HepG2 (cell line): ENCODE measurements around the gene PTPRH. TPM values are rescaled to one million over a fixed set of nuclear protein-coding genes. Genes with fewer than 3 reads are reported as not detected.
A peak's percentile ranks its signal among the peaks of the same experiment; 100 is the strongest.

ENCODE experiments used
- FOXP1 ChIP-seq, 2 experiments: fragments of 450-650 bp in 1 of 2; IDR thresholded peaks; 2 replicates each; pipeline ENCODE4 v1.6.1; 2017 to 2018; ENCODE audit warnings: antibody characterized with exemption in 1 of 2
- JUNB ChIP-seq: sonication (generic); formaldehyde crosslinking; IDR thresholded peaks from 2 replicates; pipeline ENCODE4 v1.8.0; 2022; ENCODE audit warnings: missing genetic modification reagents, mild to moderate bottlenecking, borderline replicate concordance
- KMT2B ChIP-seq: IDR thresholded peaks from 2 replicates; pipeline ENCODE4 v1.6.1; 2016; ENCODE audit warnings: missing genetic modification reagents, missing compliant biosample characterization
- MAZ ChIP-seq, 2 experiments: sonication (generic) in 1 of 2; formaldehyde crosslinking in 1 of 2; IDR thresholded peaks; 2 replicates each; pipeline versions ENCODE4 v1.5.0 to v1.6.1; 2012 to 2020; ENCODE audit warnings: low read depth in 2 of 2, mild to moderate bottlenecking in 2 of 2, borderline replicate concordance in 1 of 2, improper control_type of control experiment in 1 of 2, low read length in 1 of 2, missing genetic modification reagents in 1 of 2, moderate library complexity in 1 of 2
- NR1H2 ChIP-seq: sonication (generic); formaldehyde crosslinking; IDR thresholded peaks from 2 replicates; pipeline ENCODE4 v1.8.1; 2022; ENCODE audit warnings: low read depth, missing genetic modification reagents, borderline replicate concordance
- WIZ ChIP-seq: sonication (generic); formaldehyde crosslinking; IDR thresholded peaks from 2 replicates; pipeline ENCODE4 v1.5.1; 2020; ENCODE audit warnings: mild to moderate bottlenecking, missing genetic modification reagents
- ZNF101 ChIP-seq: sonication (generic); formaldehyde crosslinking; IDR thresholded peaks from 2 replicates; pipeline ENCODE4 v1.4.0; 2020; ENCODE audit warnings: mild to moderate bottlenecking, low read depth, missing genetic modification reagents, borderline replicate concordance
- ZNF121 ChIP-seq: sonication (generic); formaldehyde crosslinking; IDR thresholded peaks from 2 replicates; pipeline ENCODE4 v1.5.0; 2020; ENCODE audit warnings: mild to moderate bottlenecking, missing genetic modification reagents
- ZNF234 ChIP-seq: sonication (generic); formaldehyde crosslinking; conservative IDR thresholded peaks from 2 replicates; pipeline ENCODE4 v1.5.1; 2020; ENCODE audit warnings: mild to moderate bottlenecking, missing genetic modification reagents
- ZNF30 ChIP-seq: sonication (generic); formaldehyde crosslinking; IDR thresholded peaks from 2 replicates; pipeline ENCODE4 v1.5.0; 2020; ENCODE audit warnings: mild to moderate bottlenecking, missing genetic modification reagents
- ZNF562 ChIP-seq: sonication (generic); formaldehyde crosslinking; IDR thresholded peaks from 2 replicates; pipeline ENCODE4 v1.8.0; 2022; ENCODE audit warnings: missing genetic modification reagents, borderline replicate concordance
- ZNF660 ChIP-seq: sonication (generic); formaldehyde crosslinking; IDR thresholded peaks from 2 replicates; pipeline ENCODE4 v1.5.1; 2020; ENCODE audit warnings: mild to moderate bottlenecking, low read depth, missing genetic modification reagents, borderline replicate concordance
- ZNF670 ChIP-seq: sonication (generic); formaldehyde crosslinking; IDR thresholded peaks from 2 replicates; pipeline ENCODE4 v1.8.0; 2022; ENCODE audit warnings: mild to moderate bottlenecking, missing genetic modification reagents, borderline replicate concordance
- polyA plus RNA-seq, 8 experiments: library from polyadenylated mRNA; depleted of rRNA in 3 of 8; stranded (reverse) in 7 of 8; unstranded in 1 of 8; fragments of >200 nt; fragmentation: Illumina TruSeq in 4 of 8; extraction: Trizol in 4 of 8; gene quantifications; 2 replicates each; pipeline versions ENCODE4 v1.2.1 to v1.2.3, GENCODE V29; 2011 to 2016; ENCODE audit warnings: low read depth in 4 of 8, missing spikeins in 1 of 8, mixed read lengths in 1 of 8; ENCODE audit not compliant: insufficient read depth in 1 of 8
- total RNA-seq, 5 experiments: library from RNA; depleted of rRNA; stranded (reverse); fragments of >200 nt; fragmentation: Illumina TruSeq; extraction: Trizol; gene quantifications; 2 replicates each; pipeline ENCODE4 v1.2.3, GENCODE V29; 2016; ENCODE audit warnings: low read depth in 1 of 5
- TF ChIP-seq, protein P1 (sequence below): sonication (generic); formaldehyde crosslinking; IDR thresholded peaks from 2 replicates; pipeline ENCODE4 v1.8.0; 2022; ENCODE audit warnings: missing genetic modification reagents, mild to moderate bottlenecking, borderline replicate concordance
- TF ChIP-seq, protein P2 (sequence below): sonication (generic); formaldehyde crosslinking; IDR thresholded peaks from 2 replicates; pipeline ENCODE4 v1.5.0; 2020; ENCODE audit warnings: mild to moderate bottlenecking, missing genetic modification reagents
- TF ChIP-seq, protein P3 (sequence below): IDR thresholded peaks from 2 replicates; pipeline ENCODE4 v1.6.1; 2016; ENCODE audit warnings: missing genetic modification reagents, missing compliant biosample characterization
- TF ChIP-seq, protein P4 (sequence below): sonication (generic); formaldehyde crosslinking; IDR thresholded peaks from 2 replicates; pipeline ENCODE4 v1.4.0; 2020; ENCODE audit warnings: missing genetic modification reagents, mild to moderate bottlenecking, borderline replicate concordance
- TF ChIP-seq, protein P5 (sequence below): sonication (generic); formaldehyde crosslinking; IDR thresholded peaks from 2 replicates; pipeline ENCODE4 v1.4.0; 2020; ENCODE audit warnings: missing genetic modification reagents
- TF ChIP-seq, protein P6 (sequence below): sonication (generic); formaldehyde crosslinking; IDR thresholded peaks from 2 replicates; pipeline ENCODE4 v1.4.0; 2020; ENCODE audit warnings: mild to moderate bottlenecking, missing genetic modification reagents, borderline replicate concordance

Gene PTPRH
- total and polyA plus RNA-seq, 2 of the 13 experiments (the other 11 are each of a cell fraction or from before 2014, with no cell fraction given): 14.7 to 125 TPM

DNA sequence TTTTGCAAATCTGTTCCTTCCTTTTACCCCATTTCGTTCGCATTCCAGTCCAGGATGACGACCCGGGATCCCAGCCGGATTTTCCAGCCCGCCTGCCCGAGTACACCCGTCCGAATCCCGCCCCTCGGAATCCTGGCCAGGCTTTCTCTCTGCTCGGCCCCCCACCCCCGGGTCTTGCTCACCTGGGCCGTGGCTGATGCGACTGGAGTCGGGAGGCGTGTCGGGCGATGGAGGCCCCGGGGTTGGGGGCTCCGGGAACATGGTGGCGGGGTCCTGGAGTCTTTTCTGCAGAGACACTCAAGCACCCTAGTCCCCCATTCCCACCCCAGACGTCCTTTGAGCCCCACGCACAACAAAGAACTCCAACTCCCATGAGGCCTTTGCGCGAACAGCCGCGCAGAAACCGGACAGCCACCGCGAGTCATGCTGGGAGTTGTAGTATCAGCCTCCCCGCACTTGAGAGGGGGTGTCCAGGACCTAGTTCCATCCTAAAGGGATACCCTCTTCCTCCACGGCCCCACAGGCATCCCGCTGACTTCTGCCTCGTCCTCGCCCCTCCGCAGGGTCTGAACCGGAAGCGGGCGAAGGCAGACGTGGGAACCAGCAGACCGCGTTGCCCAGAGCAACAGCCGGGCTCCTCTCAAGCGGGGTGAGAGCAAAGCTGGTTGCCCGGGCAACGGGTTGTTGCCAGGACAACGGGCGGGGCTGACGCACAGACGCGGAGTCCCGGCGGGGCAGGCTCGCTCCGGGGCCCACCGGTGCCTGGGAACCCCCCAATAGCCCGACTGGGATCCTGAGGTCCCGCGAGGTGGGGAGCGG is 30.3 kb downstream of the PTPRH start (continued):
- TF ChIP-seq, protein P1, sequence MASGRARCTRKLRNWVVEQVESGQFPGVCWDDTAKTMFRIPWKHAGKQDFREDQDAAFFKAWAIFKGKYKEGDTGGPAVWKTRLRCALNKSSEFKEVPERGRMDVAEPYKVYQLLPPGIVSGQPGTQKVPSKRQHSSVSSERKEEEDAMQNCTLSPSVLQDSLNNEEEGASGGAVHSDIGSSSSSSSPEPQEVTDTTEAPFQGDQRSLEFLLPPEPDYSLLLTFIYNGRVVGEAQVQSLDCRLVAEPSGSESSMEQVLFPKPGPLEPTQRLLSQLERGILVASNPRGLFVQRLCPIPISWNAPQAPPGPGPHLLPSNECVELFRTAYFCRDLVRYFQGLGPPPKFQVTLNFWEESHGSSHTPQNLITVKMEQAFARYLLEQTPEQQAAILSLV (CRISPR knock-in tag): 0 out of 2 replicates have a peak, but pooled peaks have one; percentile 38
- TF ChIP-seq KMT2B (CRISPR knock-in tag) (no peak), ZNF121 (peak; percentile 86), ZNF670 (CRISPR knock-in tag) (no peak), ZNF562 (no peak), ZNF101 (CRISPR knock-in tag) (no peak), WIZ (CRISPR knock-in tag) (no peak), ZNF234 (CRISPR knock-in tag) (no peak), JUNB (no peak), ZNF30 (CRISPR knock-in tag) (no peak), MAZ (IDR thresholded peaks at IDR 0.05; ENCODE audit: borderline replicate concordance, low read depth, low read length) (peak; percentile 52; the same call in 1 of the 2 replicates), MAZ (CRISPR knock-in tag; IDR thresholded peaks at IDR 0.05; ENCODE audit: low read depth) (no peak), NR1H2 (CRISPR knock-in tag) (no peak), ZNF660 (CRISPR knock-in tag) (no peak), FOXP1 (IDR thresholded peaks at IDR 0.05) (no peak), FOXP1 (CRISPR knock-in tag; IDR thresholded peaks at IDR 0.05) (no peak)
- TF ChIP-seq, protein P2, sequence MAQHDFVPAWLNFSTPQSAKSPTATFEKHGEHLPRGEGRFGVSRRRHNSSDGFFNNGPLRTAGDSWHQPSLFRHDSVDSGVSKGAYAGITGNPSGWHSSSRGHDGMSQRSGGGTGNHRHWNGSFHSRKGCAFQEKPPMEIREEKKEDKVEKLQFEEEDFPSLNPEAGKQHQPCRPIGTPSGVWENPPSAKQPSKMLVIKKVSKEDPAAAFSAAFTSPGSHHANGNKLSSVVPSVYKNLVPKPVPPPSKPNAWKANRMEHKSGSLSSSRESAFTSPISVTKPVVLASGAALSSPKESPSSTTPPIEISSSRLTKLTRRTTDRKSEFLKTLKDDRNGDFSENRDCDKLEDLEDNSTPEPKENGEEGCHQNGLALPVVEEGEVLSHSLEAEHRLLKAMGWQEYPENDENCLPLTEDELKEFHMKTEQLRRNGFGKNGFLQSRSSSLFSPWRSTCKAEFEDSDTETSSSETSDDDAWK: no peak
- TF ChIP-seq, protein P3, sequence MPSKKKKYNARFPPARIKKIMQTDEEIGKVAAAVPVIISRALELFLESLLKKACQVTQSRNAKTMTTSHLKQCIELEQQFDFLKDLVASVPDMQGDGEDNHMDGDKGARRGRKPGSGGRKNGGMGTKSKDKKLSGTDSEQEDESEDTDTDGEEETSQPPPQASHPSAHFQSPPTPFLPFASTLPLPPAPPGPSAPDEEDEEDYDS (CRISPR knock-in tag): no peak
- TF ChIP-seq, protein P4, sequence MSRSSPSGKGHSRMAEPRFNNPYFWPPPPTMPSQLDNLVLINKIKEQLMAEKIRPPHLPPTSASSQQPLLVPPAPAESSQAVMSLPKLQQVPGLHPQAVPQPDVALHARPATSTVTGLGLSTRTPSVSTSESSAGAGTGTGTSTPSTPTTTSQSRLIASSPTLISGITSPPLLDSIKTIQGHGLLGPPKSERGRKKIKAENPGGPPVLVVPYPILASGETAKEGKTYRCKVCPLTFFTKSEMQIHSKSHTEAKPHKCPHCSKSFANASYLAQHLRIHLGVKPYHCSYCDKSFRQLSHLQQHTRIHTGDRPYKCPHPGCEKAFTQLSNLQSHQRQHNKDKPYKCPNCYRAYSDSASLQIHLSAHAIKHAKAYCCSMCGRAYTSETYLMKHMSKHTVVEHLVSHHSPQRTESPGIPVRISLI: no peak
- TF ChIP-seq, protein P5, sequence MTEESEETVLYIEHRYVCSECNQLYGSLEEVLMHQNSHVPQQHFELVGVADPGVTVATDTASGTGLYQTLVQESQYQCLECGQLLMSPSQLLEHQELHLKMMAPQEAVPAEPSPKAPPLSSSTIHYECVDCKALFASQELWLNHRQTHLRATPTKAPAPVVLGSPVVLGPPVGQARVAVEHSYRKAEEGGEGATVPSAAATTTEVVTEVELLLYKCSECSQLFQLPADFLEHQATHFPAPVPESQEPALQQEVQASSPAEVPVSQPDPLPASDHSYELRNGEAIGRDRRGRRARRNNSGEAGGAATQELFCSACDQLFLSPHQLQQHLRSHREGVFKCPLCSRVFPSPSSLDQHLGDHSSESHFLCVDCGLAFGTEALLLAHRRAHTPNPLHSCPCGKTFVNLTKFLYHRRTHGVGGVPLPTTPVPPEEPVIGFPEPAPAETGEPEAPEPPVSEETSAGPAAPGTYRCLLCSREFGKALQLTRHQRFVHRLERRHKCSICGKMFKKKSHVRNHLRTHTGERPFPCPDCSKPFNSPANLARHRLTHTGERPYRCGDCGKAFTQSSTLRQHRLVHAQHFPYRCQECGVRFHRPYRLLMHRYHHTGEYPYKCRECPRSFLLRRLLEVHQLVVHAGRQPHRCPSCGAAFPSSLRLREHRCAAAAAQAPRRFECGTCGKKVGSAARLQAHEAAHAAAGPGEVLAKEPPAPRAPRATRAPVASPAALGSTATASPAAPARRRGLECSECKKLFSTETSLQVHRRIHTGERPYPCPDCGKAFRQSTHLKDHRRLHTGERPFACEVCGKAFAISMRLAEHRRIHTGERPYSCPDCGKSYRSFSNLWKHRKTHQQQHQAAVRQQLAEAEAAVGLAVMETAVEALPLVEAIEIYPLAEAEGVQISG (CRISPR knock-in tag): no peak
- TF ChIP-seq, protein P6, sequence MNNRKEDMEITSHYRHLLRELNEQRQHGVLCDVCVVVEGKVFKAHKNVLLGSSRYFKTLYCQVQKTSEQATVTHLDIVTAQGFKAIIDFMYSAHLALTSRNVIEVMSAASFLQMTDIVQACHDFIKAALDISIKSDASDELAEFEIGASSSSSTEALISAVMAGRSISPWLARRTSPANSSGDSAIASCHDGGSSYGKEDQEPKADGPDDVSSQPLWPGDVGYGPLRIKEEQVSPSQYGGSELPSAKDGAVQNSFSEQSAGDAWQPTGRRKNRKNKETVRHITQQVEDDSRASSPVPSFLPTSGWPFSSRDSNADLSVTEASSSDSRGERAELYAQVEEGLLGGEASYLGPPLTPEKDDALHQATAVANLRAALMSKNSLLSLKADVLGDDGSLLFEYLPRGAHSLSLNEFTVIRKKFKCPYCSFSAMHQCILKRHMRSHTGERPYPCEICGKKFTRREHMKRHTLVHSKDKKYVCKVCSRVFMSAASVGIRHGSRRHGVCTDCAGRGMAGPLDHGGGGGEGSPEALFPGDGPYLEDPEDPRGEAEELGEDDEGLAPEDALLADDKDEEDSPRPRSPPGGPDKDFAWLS (CRISPR knock-in tag): no peak
